Astrocyte (in vitro differentiated cells and primary cell): ENCODE data around the gene ARHGEF17.

ENCODE experiments used
- CTCF ChIP-seq: IDR thresholded peaks from 2 replicates; pipeline ENCODE4 v1.5.1; 2011; ENCODE audit warnings: low read depth, mild to moderate bottlenecking, inconsistent platforms, low read length, moderate library complexity; ENCODE audit not compliant: insufficient read depth
- EZH2 ChIP-seq: IDR thresholded peaks from 2 replicates; pipeline ENCODE4 v1.6.1; 2012; ENCODE audit warnings: mild to moderate bottlenecking, low read length, inconsistent platforms; ENCODE audit not compliant: insufficient read depth

GRCh38 chr11:73297231-73297590 is 10.9 kb upstream of the ARHGEF17 start:
- TF ChIP-seq CTCF = no peak
- no peak for TF ChIP-seq EZH2
